ENCODE data around the gene IFT20.

Gene IFT20

GRCh38 chr17:28290703-28291102 is 44.6 kb downstream of the IFT20 start:
- CTCF ChIA-PET: interaction anchor here (0.9 to 1.3 kb wide), 2 partner anchors 10 to 15 kb away, joined by 3 to 5 read pairs; no protein-coding TSS in a partner anchor
- DNase-seq (ENCODE audit: extremely low spot score): no peak
- POLR2A ChIA-PET: interaction anchor here (0.6 kb wide), 1 partner anchor 20 kb away, joined by 5 read pairs; no protein-coding TSS in a partner anchor
- TF ChIP-seq CTCF (IDR thresholded peaks at IDR 0.05; ENCODE audit: control extremely low read depth, extremely low read depth, low read depth, missing control alignments): no peak

- no peak for TF ChIP-seq CTCF (IDR thresholded peaks at IDR 0.05; ENCODE audit: control extremely low read depth, extremely low read depth, low read depth, missing control alignments)
- no peak for DNase-seq (ENCODE audit: extremely low spot score)
- POLR2A ChIA-PET: no interaction called here
- CTCF ChIA-PET: interaction anchor here (1.1 to 1.8 kb wide), 5 partner anchors 8 to 530 kb away, joined by 3 to 5 read pairs (median 3); no protein-coding TSS in a partner anchor
Observed at GRCh38 chr17:28285965-28286364, 49.3 kb downstream of the IFT20 start.

GRCh38 chr17:28282596-28282995 is 52.7 kb downstream of the IFT20 start:
- DNase-seq (ENCODE audit: extremely low spot score): no peak
- POLR2A ChIA-PET: no interaction called here
- TF ChIP-seq CTCF (IDR thresholded peaks at IDR 0.05; ENCODE audit: control extremely low read depth, extremely low read depth, low read depth, missing control alignments): no peak
- CTCF ChIA-PET: no interaction called here

GRCh38 chr17:28280826-28281225 is 54.4 kb downstream of the IFT20 start:
- no peak for DNase-seq (ENCODE audit: extremely low spot score)
- POLR2A ChIA-PET: no interaction called here
- TF ChIP-seq CTCF (IDR thresholded peaks at IDR 0.05; ENCODE audit: control extremely low read depth, extremely low read depth, low read depth, missing control alignments): no peak
- CTCF ChIA-PET: interaction anchor here (0.7 to 2.1 kb wide), 8 partner anchors 10 to 47 kb away, joined by 3 to 8 read pairs (median 4); no protein-coding TSS in a partner anchor

GRCh38 chr17:28279411-28279810 is 55.9 kb downstream of the IFT20 start:
- ChIA-PET CTCF (interaction anchor here (1.4 to 3.5 kb wide), 3 partner anchors 27 to 38 kb away, joined by 3 to 23 read pairs (median 5); no protein-coding TSS in a partner anchor), POLR2A (no interaction called here)
- TF ChIP-seq CTCF (IDR thresholded peaks at IDR 0.05; ENCODE audit: control extremely low read depth, extremely low read depth, low read depth, missing control alignments): no peak
- DNase-seq (ENCODE audit: extremely low spot score): no peak
